Neural progenitor cell (in vitro differentiated cells): Measurements from ENCODE around the gene ABCC6.

Experiments
- CTCF ChIP-seq: fragments of 200-600 bp; sonication (generic); IDR thresholded peaks from 2 replicates; pipeline ENCODE4 v1.5.1; 2017; ENCODE audit warnings: antibody characterized with exemption, mild to moderate bottlenecking
- EZH2 ChIP-seq: fragments of 200-600 bp; sonication (generic); IDR thresholded peaks from 2 replicates; pipeline ENCODE4 v1.6.1; 2017; ENCODE audit warnings: antibody characterized with exemption, mild to moderate bottlenecking, moderate library complexity
- EZH2phosphoT487 ChIP-seq: fragments of 200-600 bp; sonication (generic); IDR thresholded peaks from 2 replicates; pipeline ENCODE4 v1.6.1; 2017; ENCODE audit warnings: antibody characterized with exemption

DNA sequence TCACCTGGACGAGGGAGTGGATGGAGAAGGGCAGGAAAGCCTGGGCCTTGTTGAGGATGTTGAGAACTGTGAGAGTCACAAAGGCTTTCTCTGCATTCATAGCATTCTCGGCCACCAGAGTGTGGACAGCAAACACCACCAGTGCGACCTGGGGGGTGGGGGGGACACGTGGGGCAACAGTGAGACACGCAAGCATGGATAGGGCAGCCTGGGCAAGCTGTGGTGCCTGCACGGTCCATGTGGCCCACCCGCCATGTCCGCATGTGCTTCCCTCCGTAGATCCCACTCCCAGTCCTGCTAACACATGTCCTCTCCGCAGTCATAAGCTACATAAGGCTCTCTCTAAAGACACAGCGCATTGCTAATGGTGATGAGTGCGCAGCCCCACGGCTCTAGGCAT, 34.5 kb downstream of the ABCC6 start:
- TF ChIP-seq CTCF (no peak), EZH2phosphoT487 (no peak), EZH2 (no peak)
